B cell (primary cell): ENCODE data around the gene NEAT1. TPM values are rescaled to one million over a fixed set of nuclear protein-coding genes. Genes with fewer than 3 reads are reported as not detected.

Experiments
- ATAC-seq: fragments of 200-7000 bp; cut with Tn5 transposase; one replicate; pipeline ENCODE4 v1.10.0; 2021; ENCODE audit warnings: low read depth, mild to moderate bottlenecking, moderate number of reproducible peaks, moderate library complexity
- CTCF ChIA-PET: fragments of 350-600 bp; sonication (Branson Sonifier 250); formaldehyde crosslinking; loops from one replicate; lab custom pipeline; 2021; ENCODE audit warnings: antibody characterized with exemption, inconsistent platforms; lab: Charles Lee
- POLR2A ChIA-PET: fragments of 350-600 bp; sonication (Branson Sonifier 250); formaldehyde crosslinking; loops from one replicate; lab custom pipeline; 2021; ENCODE audit warnings: antibody characterized with exemption; lab: Charles Lee
- DNase-seq: peaks from one replicate; pipeline ENCODE4 v3.0.0; 2013
- H2AFZ ChIP-seq: 2 replicates; pipeline ENCODE4 v1.6.1; 2012; ENCODE audit warnings: mild to moderate bottlenecking, low read depth, low read length; ENCODE audit not compliant: insufficient read depth, poor library complexity, severe bottlenecking
- H3K27ac ChIP-seq, 2 donors: 1 replicate in 1 of 2; 2 replicates in 1 of 2; pipeline ENCODE4 v1.5.1; 2012 to 2013; ENCODE audit warnings: low read length in 2 of 2, mild to moderate bottlenecking in 2 of 2, moderate library complexity in 1 of 2
- H3K27me3 ChIP-seq, 4 experiments: fragments of 200-600 bp in 1 of 4; sonication (generic) in 1 of 4; replicated peaks in 1 of 4; 1 replicate in 2 of 4; 2 replicates in 2 of 4; pipeline versions ENCODE4 v1.6.1 to v1.7.0; 2013 to 2016; ENCODE audit warnings: low read length in 3 of 4, mild to moderate bottlenecking in 2 of 4, mixed read lengths in 1 of 4, moderate library complexity in 1 of 4; ENCODE audit not compliant: insufficient read depth in 4 of 4, control insufficient read depth in 3 of 4; ENCODE audit errors: control extremely low read depth in 1 of 4
- H3K36me3 ChIP-seq, 2 experiments: replicated peaks in 1 of 2; 1 replicate in 1 of 2; 2 replicates in 1 of 2; pipeline versions ENCODE4 v1.6.1 to v1.7.1; 2013; ENCODE audit warnings: low read length in 1 of 2; ENCODE audit not compliant: insufficient read depth in 2 of 2, control insufficient read depth in 1 of 2; ENCODE audit errors: control extremely low read depth in 1 of 2, extremely low read depth in 1 of 2
- H3K4me1 ChIP-seq, 2 donors: fragments of 200-600 bp in 1 of 2; sonication (generic) in 1 of 2; 1 replicate in 1 of 2; 2 replicates in 1 of 2; pipeline versions ENCODE4 v1.5.1 to v1.6.1; 2013 to 2017; ENCODE audit warnings: low read length in 2 of 2; ENCODE audit not compliant: control insufficient read depth in 2 of 2, insufficient read depth in 2 of 2
- H3K4me2 ChIP-seq: replicated peaks from 2 replicates; pipeline ENCODE3; 2012; ENCODE audit warnings: mild to moderate bottlenecking, low read depth, low read length; ENCODE audit not compliant: poor library complexity, severe bottlenecking
- H3K4me3 ChIP-seq, 5 experiments: fragments of 200-600 bp in 1 of 5; sonication (generic) in 1 of 5; 1 replicate in 3 of 5; 2 replicates in 2 of 5; pipeline versions ENCODE4 v1.5.1 to v1.7.0; 2011 to 2016; ENCODE audit warnings: low read length in 4 of 5, mild to moderate bottlenecking in 4 of 5, low read depth in 2 of 5, control low read depth in 1 of 5, moderate library complexity in 1 of 5; ENCODE audit not compliant: insufficient read depth in 1 of 5; ENCODE audit errors: control extremely low read depth in 1 of 5, extremely low read depth in 1 of 5
- H3K79me2 ChIP-seq: fragments of 200-600 bp; sonication (generic); one replicate; pipeline ENCODE4 v1.6.0; 2016; ENCODE audit warnings: low read length; ENCODE audit not compliant: control insufficient read depth, insufficient read depth
- H3K9ac ChIP-seq: fragments of 200-600 bp; sonication (generic); 2 replicates; pipeline ENCODE4 v1.6.1; 2017; ENCODE audit warnings: mild to moderate bottlenecking, low read length, moderate library complexity
- H3K9me3 ChIP-seq, 3 donors: one replicate each; pipeline versions ENCODE4 v1.6.1 to v1.7.1; 2013; ENCODE audit warnings: low read length in 2 of 3; ENCODE audit not compliant: control insufficient read depth in 2 of 3, insufficient read depth in 1 of 3; ENCODE audit errors: control extremely low read depth in 1 of 3
- H4K20me1 ChIP-seq: 2 replicates; pipeline ENCODE4 v1.6.0; 2012; ENCODE audit warnings: mild to moderate bottlenecking, low read length; ENCODE audit not compliant: insufficient read depth, control insufficient read depth, poor library complexity, severe bottlenecking
- H3K27ac Mint-ChIP-seq: one replicate; pipeline ENCODE4 v1.8.0; 2021; ENCODE audit warnings: mixed read lengths
- H3K27me3 Mint-ChIP-seq: one replicate; pipeline ENCODE4 v1.8.0; 2021; ENCODE audit warnings: mixed read lengths
- H3K4me1 Mint-ChIP-seq: one replicate; pipeline ENCODE4 v1.8.0; 2021; ENCODE audit warnings: mixed read lengths
- H3K4me3 Mint-ChIP-seq: one replicate; pipeline ENCODE4 v1.8.0; 2021; ENCODE audit warnings: mixed read lengths
- H3K9me3 Mint-ChIP-seq: one replicate; pipeline ENCODE4 v1.8.0; 2022; ENCODE audit warnings: mixed read lengths; ENCODE audit not compliant: insufficient read depth
- CTCF ChIP-seq: fragments of 200-600 bp; IDR thresholded peaks from one replicate; pipeline ENCODE4 v1.8.0; 2022; ENCODE audit warnings: antibody characterized with exemption, mild to moderate bottlenecking
- EZH2 ChIP-seq: IDR thresholded peaks from 2 replicates; pipeline ENCODE4 v1.6.1; 2012; ENCODE audit warnings: borderline replicate concordance, low read depth, mild to moderate bottlenecking, moderate library complexity, low read length; ENCODE audit not compliant: insufficient read depth, poor library complexity, severe bottlenecking
- WGBS: methylation state at CpG from one replicate; pipeline ENCODE4 v1.1.5; 2013; ENCODE audit warnings: missing lambda C conversion rate; ENCODE audit not compliant: insufficient coverage; 5-methylcytosine and 5-hydroxymethylcytosine counted together
- intact Hi-C: fragments of 100-400 bp; cut with micrococcal nuclease; formaldehyde crosslinking; loops from one replicate; pipeline ENCODE4 v1.10.0; 2022
- polyA plus RNA-seq: library from polyadenylated mRNA; depleted of rRNA; stranded (reverse); fragments of >200 nt; gene quantifications from 2 replicates; pipeline ENCODE4 v1.2.3, GENCODE V29; 2012
- total RNA-seq, 2 donors: library from RNA; stranded (reverse); fragments of 120-200 nt in 1 of 2; gene quantifications; 1 replicate in 1 of 2; 2 replicates in 1 of 2; pipeline versions ENCODE4 v1.2.3 to v1.2.4, GENCODE V29; 2013 to 2022

Gene NEAT1
- total and polyA plus RNA-seq, 2 donors (not counting 1 experiment from before 2014, with no cell fraction given): 66.7 to 1,642 TPM

- ATAC-seq: no peak
- H2AFZ ChIP-seq: no peak overlapping the region
- intact Hi-C loops: loop anchor here (1.0 kb wide), 3 partner anchors 14 to 20 kb away; partner anchors contain the start of genes FRMD8 and SLC25A45
- H3K27ac ChIP-seq: peak overlapping the region; percentile 81 to 86
- H3K9me3 Mint-ChIP-seq: no peaks in the 10 kb centered on the region
- peaks cover 4% of the 10 kb centered on the region for H3K79me2 ChIP-seq
- no peaks in the 10 kb centered on the region for H3K27me3 ChIP-seq
- peaks cover 34% of the 10 kb centered on the region for H3K4me1 Mint-ChIP-seq
- ChIA-PET POLR2A (interaction anchor here (1.0 to 3.1 kb wide), 9 partner anchors 12 to 102 kb away, joined by 3 to 32 read pairs (median 9); partner anchors contain the start of genes FRMD8 and MALAT1), CTCF (interaction anchor here (0.8 to 8.0 kb wide), 2 partner anchors 14 to 103 kb away, joined by 3 to 66 read pairs; no protein-coding TSS in a partner anchor)
- no peak overlapping the region for H3K4me3 Mint-ChIP-seq
- no peaks in the 10 kb centered on the region for H3K9me3 ChIP-seq
- H3K36me3 ChIP-seq: peaks cover 0 to 44% of the 10 kb centered on the region in 2 experiments
- H3K4me3 ChIP-seq: no peak overlapping the region
- WGBS: no CpG with 5 or more reads among the region's 2 CpGs
- H3K4me2 ChIP-seq: no peak overlapping the region
- H3K4me1 ChIP-seq: peaks cover 27 to 48% of the 10 kb centered on the region in 2 donors
- H3K27me3 Mint-ChIP-seq: no peaks in the 10 kb centered on the region
- no peak for DNase-seq
- peak overlapping the region; percentile 56 for H3K27ac Mint-ChIP-seq
- no peak overlapping the region for H3K9ac ChIP-seq
- TF ChIP-seq CTCF (no peak), EZH2 (no peak)
- no peaks in the 10 kb centered on the region for H4K20me1 ChIP-seq
These were observed 19.8 kb upstream of the NEAT1 start for GRCh38 chr11:65402790-65403189.

GRCh38 chr11:65403607-65404121 is 18.9 kb upstream of the NEAT1 start:
- TF ChIP-seq CTCF: no peak
- no peak for TF ChIP-seq EZH2
- Mint-ChIP-seq H3K4me1 (peaks cover 40% of the 10 kb centered on the region), H3K4me3 (peak overlapping the region; percentile 71), H3K27me3 (no peaks in the 10 kb centered on the region), H3K27ac (peak overlapping the region; percentile 96), H3K9me3 (no peaks in the 10 kb centered on the region)
- H2AFZ ChIP-seq: no peak overlapping the region
- H3K9me3 ChIP-seq: no peaks in the 10 kb centered on the region
- H3K79me2 ChIP-seq: peaks cover 9% of the 10 kb centered on the region
- peak overlapping the region in 2 of 5 experiments; percentile 10 to 22 for H3K4me3 ChIP-seq
- WGBS: 5% methylated on average over 11 of the region's 12 CpGs
- ChIA-PET POLR2A (interaction anchor here (0.5 to 3.1 kb wide), 18 partner anchors 11 to 308 kb away, joined by 3 to 32 read pairs (median 4); partner anchors contain the start of genes FAM89B, FRMD8, MALAT1 and NEAT1), CTCF (interaction anchor here (0.8 to 8.0 kb wide), 5 partner anchors 13 to 105 kb away, joined by 3 to 66 read pairs (median 5); no protein-coding TSS in a partner anchor)
- peaks cover 0 to 41% of the 10 kb centered on the region in 2 experiments for H3K36me3 ChIP-seq
- intact Hi-C loops: loop anchor here (1.0 kb wide), 3 partner anchors 13 to 21 kb away; partner anchors contain the start of genes FRMD8 and SLC25A45
- H3K4me2 ChIP-seq: peak overlapping the region; percentile 70
- H4K20me1 ChIP-seq: no peaks in the 10 kb centered on the region
- H3K27ac ChIP-seq: peak overlapping the region; percentile 81 to 86
- peaks cover 34 to 57% of the 10 kb centered on the region in 2 donors for H3K4me1 ChIP-seq
- DNase-seq: peak; percentile 91
- peak overlapping the region; percentile 27 for H3K9ac ChIP-seq
- ATAC-seq: peak; percentile 68
- H3K27me3 ChIP-seq: no peaks in the 10 kb centered on the region
